HG03442 (cell line): ENCODE data around the gene C16orf89.
A peak's percentile ranks its signal among the peaks of the same experiment; 100 is the strongest.
"Not testable (repeated sequence)": the region's sequence is repeated elsewhere in the genome, so short reads cannot be mapped to it uniquely, and the experiment has no call there.

ENCODE experiments used
- ATAC-seq: cut with Tn5 transposase; IDR thresholded peaks from one replicate; pipeline ENCODE4 v1.9.1; 2021; ENCODE audit warnings: mild to moderate bottlenecking, moderate library complexity; ENCODE audit not compliant: unreplicated experiment

C16orf89 gene

GRCh38 chr16:5085716-5086115 is 20.0 kb upstream of the C16orf89 start:
- not testable (repeated sequence) for ATAC-seq

GRCh38 chr16:5084802-5085201 is 19.0 kb upstream of the C16orf89 start:
- ATAC-seq = not testable (repeated sequence)

DNA sequence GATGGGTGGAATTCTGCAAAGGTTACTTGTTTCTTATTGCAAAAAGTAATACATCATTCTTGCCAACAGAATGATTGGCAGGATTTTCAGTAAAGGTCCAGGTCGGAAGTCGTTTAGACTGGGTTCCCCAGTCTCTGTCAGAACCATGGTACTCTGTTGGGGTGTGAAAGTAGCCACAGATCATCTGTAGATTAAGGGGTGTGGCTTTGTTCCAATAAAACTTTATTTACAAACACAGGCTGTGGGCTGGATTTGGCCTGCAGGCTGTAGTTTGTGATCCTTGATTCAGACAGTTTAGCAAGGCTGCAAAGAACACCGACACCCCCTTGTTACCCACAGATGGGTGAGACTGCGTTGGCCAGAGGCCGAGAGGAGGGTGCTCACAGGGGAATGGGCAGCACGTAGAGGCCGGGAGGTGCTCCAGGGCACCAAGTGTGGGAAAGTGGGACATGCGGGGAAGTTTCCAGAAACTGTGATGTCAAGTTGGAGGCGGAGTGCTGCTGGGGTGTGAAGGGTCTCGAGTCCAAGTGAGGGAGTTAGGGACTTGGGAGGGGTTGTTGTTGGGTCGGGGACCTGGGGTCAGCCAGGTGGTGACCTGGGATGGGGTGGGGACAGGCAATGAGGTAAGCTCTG is 18.5 kb upstream of the C16orf89 start:
- ATAC-seq = not testable (repeated sequence)

GRCh38 chr16:5083646-5084045 is 17.9 kb upstream of the C16orf89 start:
- ATAC-seq = not testable (repeated sequence)

- not testable (repeated sequence) for ATAC-seq
These were observed 15.2 kb upstream of the C16orf89 start for GRCh38 chr16:5080996-5081395.

- not testable (repeated sequence) for ATAC-seq
These were observed 14.7 kb upstream of the C16orf89 start for GRCh38 chr16:5080461-5080860.

- no peak for ATAC-seq
These were observed 12.9 kb upstream of the C16orf89 start for GRCh38 chr16:5078626-5079025.

- ATAC-seq = no peak
These were observed 11.5 kb upstream of the C16orf89 start for GRCh38 chr16:5077304-5077703.

DNA sequence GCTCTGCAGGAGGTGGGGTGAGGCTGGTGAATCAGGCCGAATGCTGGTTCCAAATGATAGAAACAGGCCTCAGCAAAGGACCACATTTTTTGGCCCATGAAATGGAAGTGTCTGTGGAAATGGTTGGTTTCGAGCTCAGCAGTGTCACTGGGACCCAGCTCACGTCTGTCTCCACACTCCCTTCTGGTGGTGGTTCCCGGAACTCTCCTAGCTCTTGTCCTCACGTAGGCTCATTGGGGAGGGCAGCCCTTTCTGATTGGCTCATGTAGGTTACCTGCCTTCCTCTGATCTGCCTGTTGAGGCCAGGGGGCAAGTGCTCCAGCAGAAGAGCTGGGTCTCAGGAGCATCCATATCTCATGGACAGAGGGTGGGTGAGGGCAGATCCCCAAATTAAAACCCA is 9.9 kb upstream of the C16orf89 start:
- no peak for ATAC-seq

- ATAC-seq = not testable (repeated sequence)
These were observed 8.0 kb upstream of the C16orf89 start for GRCh38 chr16:5073771-5074170.

- no peak for ATAC-seq
These were observed 7.5 kb upstream of the C16orf89 start for GRCh38 chr16:5073279-5073629.

DNA sequence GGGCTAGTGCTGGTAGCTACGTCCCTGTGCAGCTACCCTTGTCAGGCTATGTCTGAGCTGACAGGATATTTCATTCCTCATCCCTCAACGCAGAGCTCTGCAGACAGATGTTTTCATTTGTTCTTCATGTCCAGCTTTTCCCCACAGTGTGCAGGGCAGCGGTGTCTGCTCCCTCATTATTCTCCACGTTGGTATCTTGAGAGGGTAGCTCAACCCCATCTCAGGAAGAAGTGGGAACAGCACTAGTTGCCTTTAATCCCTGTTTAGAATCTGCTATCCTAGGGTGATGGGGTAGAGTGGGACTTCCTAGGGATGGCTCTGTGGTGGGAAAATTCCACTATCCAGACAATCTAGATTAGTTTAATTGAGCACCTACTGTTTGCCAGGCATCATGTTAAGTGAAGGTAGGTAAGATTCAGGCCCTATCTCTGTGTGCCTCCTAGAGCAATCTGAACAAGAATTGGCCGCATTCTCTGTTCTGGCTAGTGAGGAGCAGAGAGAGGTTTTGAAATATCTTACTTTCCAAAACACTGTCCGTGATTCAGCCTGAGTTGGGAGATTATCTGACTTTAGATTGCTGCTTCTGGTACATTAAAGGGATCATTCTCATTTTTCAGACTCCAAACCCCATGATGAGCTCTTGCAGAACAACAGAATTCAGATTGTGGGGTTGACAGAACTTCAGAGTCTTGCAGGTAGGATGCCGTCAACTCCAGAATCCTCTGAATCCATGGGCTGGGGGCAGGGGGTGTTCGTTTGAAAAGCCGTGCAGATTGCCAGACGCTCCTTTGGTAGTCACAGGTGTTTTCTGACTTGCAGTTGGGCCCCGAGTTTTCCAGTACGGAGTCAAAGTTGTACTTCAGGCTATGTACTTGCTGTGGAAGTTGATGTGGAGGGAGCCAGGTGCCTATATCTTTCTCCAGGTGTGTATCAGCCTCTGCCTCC is 6.8 kb upstream of the C16orf89 start:
- ATAC-seq = no peak

DNA sequence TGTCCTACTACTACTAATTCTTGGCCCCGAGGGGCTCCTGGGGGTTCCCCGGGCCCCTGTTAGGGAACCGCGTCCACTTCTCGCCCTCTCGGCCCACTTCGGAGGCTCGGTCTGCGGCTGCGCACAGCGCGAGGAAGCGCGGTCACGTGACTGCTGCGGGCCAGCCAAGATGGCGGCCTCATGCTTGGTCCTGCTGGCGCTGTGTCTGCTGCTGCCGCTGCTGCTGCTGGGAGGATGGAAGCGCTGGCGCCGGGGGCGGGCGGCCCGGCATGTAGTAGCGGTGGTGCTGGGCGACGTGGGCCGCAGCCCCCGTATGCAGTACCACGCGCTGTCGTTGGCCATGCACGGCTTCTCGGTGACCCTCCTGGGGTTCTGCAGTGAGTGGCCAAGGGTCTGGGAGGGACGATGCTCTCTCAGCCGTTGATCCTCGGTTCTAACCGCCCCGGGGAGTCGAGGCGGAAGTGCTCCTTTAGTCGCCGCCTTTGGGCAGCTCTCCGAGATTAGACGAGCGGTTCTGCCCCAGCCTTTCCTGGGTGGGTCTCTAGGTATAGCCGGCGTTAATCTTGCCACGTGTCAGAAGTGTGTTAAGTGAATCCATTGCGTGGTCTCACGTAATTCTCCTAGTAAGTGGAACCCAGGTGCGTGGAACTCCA is 6.1 kb upstream of the C16orf89 start, which contains the start of gene ALG1:
Gene ALG1 (plus strand): TSS at position 163 of the 653 bp plus-strand sequence. CDS start 7 bp downstream, at position 170.
- ATAC-seq = peak; percentile 86

DNA sequence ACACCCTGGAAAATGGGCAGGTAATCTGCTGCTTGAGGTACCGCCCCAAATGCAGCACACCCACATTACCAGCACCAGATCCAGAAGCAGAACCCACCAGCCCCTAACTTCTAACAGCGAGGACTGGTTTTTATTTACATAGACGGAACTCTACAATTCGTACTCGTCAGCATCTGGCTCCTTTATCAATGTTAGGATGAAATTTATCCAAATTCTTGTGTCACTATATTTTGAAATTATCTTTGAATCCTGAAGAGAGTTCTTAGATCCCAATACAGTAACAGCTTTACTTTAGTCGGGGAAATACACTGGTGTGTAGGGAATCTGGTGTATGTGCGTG is 5.6 kb upstream of the C16orf89 start:
- ATAC-seq = no peak

DNA sequence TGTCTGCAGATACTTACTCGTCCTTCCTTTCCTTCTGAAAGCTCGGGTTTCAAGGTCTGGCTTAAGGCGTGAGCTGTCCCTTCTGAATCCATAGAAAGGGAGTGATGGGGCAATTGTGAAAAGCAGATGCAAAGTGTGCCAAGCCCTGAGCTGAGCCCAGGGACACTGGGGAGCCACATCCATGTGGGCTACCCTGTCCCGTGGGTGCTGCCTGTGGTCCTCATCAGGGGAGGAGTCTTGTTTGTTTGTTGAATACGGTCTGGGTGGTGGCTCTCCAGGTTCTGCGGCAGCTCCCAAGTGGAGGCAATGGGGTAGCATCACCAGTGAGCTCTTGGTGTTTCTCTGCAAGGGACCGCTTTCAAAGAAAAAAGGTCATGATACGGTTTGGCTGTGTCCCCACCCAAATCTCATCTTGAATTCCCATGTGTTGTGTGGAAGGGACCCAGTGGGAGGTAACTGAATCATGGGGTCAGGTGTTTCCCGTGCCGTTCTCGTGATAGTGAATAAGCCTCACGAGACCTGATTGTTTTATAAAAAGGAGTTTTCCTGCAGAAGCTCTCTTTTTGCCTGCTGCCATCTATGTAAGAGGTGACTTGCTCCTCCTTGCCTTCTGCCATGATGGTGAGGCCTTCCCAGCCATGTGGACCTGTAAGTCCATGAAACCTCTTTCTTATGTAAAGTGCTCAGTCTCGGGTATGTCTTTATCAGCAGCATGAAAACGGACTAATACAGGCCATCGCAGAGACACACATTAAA is 4.9 kb upstream of the C16orf89 start:
- no peak for ATAC-seq

- no peak for ATAC-seq
These were observed 4.1 kb upstream of the C16orf89 start for GRCh38 chr16:5069854-5070253.

DNA sequence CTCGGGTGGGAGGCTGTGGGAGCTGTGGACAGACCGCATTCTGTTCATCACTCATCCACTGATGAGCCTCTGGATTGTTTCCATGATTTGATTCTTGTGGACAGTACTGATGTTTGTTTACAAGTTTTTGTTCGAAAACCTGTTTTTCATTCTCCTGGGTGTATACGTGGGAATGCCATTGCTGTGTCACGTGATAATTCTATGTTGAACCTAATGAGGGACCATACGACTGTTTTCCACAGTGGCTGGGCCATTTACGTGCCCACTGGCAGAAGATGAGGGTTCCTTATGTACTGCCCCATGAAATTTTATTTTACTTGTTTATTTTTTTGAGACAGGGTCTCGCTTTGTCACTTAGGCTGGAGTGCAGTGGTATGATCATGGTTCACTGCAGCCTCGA is 3.3 kb upstream of the C16orf89 start:
- ATAC-seq = no peak

DNA sequence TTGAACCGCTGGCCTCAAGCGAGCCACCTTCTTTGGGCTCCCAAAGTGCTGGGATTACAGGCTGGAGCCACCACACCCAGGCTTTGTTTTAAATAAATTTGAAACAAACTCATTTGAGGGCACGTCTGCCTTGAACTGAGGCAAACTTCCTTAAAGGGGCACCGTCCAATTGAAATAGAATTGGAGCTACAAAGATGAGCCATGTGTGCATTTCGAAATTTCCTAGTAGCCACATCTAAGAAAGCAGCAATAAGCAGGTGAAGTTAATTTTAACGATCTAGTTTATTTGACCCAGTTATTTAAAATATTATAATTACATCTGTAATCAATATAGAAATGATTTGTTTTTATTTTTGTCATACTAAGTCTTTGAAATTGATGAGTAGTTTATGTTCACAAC is 755 bp upstream of the C16orf89 start:
- no peak for ATAC-seq

GRCh38 chr16:5065326-5065725 is 430 bp downstream of the C16orf89 start:
- ATAC-seq = no peak

- ATAC-seq = no peak
These were observed 841 bp downstream of the C16orf89 start for GRCh38 chr16:5064915-5065314.
